H9 (cell line): ENCODE measurements around the gene ABCC11. TPM values are rescaled to one million over a fixed set of nuclear protein-coding genes. Genes with fewer than 3 reads are reported as not detected.

Source experiments
- DNase-seq: peaks from one replicate; pipeline ENCODE4 v3.0.0-alpha.2; 2017
- H2AFZ ChIP-seq: one replicate; pipeline ENCODE4 v1.6.1; 2013; ENCODE audit warnings: mild to moderate bottlenecking, low read length, control low read depth, moderate library complexity
- H2AK5ac ChIP-seq: 2 replicates; pipeline ENCODE4 v1.6.1; 2013; ENCODE audit warnings: low read length, control low read depth, mixed read lengths; ENCODE audit not compliant: insufficient read length
- H2BK120ac ChIP-seq: one replicate; pipeline ENCODE4 v1.6.1; 2013; ENCODE audit warnings: low read depth, mild to moderate bottlenecking, low read length, control low read depth, inconsistent platforms; ENCODE audit not compliant: poor library complexity, severe bottlenecking
- H2BK12ac ChIP-seq: 2 replicates; pipeline ENCODE4 v1.6.1; 2013; ENCODE audit warnings: low read length, control low read depth, mixed read lengths, low read depth; ENCODE audit not compliant: insufficient read length
- H2BK15ac ChIP-seq: 2 replicates; pipeline ENCODE4 v1.6.1; 2013; ENCODE audit warnings: low read depth, low read length, control low read depth
- H2BK20ac ChIP-seq: one replicate; pipeline ENCODE4 v1.6.1; 2013; ENCODE audit warnings: low read depth, mild to moderate bottlenecking, low read length, control low read depth, inconsistent platforms; ENCODE audit not compliant: poor library complexity, severe bottlenecking
- H2BK5ac ChIP-seq: 2 replicates; pipeline ENCODE4 v1.6.1; 2013; ENCODE audit warnings: low read length, control low read depth, mixed read lengths; ENCODE audit not compliant: insufficient read length
- H3K14ac ChIP-seq: 2 replicates; pipeline ENCODE4 v1.6.1; 2013; ENCODE audit warnings: low read length, control low read depth; ENCODE audit not compliant: insufficient read depth
- H3K18ac ChIP-seq: 2 replicates; pipeline ENCODE4 v1.6.1; 2013; ENCODE audit warnings: low read depth, mild to moderate bottlenecking, mixed read lengths, low read length, control low read depth; ENCODE audit not compliant: insufficient read length
- H3K23ac ChIP-seq: 2 replicates; pipeline ENCODE4 v1.6.1; 2013; ENCODE audit warnings: low read length, control low read depth, mixed read lengths, low read depth; ENCODE audit not compliant: insufficient read length
- H3K23me2 ChIP-seq: 2 replicates; pipeline ENCODE4 v1.6.1; 2013; ENCODE audit warnings: low read depth, mild to moderate bottlenecking, mixed read lengths, low read length, control low read depth; ENCODE audit not compliant: insufficient read length, poor library complexity, severe bottlenecking
- H3K27ac ChIP-seq: 2 replicates; pipeline ENCODE4 v1.5.1; 2013; ENCODE audit warnings: low read length, control low read depth, mixed read lengths, low read depth; ENCODE audit not compliant: insufficient read length
- H3K27me3 ChIP-seq: 2 replicates; pipeline ENCODE4 v1.6.1; 2013; ENCODE audit warnings: low read length, control low read depth, inconsistent platforms; ENCODE audit not compliant: insufficient read depth
- H3K4ac ChIP-seq: 2 replicates; pipeline ENCODE4 v1.6.1; 2013; ENCODE audit warnings: low read depth, mild to moderate bottlenecking, control low read depth, inconsistent platforms, low read length, moderate library complexity
- H3K4me1 ChIP-seq: 2 replicates; pipeline ENCODE4 v1.6.1; 2013; ENCODE audit warnings: low read length, control low read depth, inconsistent platforms; ENCODE audit not compliant: insufficient read depth
- H3K4me2 ChIP-seq: 2 replicates; pipeline ENCODE4 v1.6.1; 2013; ENCODE audit warnings: low read length, control low read depth, mixed read lengths; ENCODE audit not compliant: insufficient read length, insufficient read depth
- H3K56ac ChIP-seq: 2 replicates; pipeline ENCODE4 v1.6.1; 2013; ENCODE audit warnings: low read depth, mild to moderate bottlenecking, mixed read lengths, low read length, control low read depth; ENCODE audit not compliant: insufficient read length
- H3K79me1 ChIP-seq: 2 replicates; pipeline ENCODE4 v1.6.1; 2013; ENCODE audit warnings: low read depth, mild to moderate bottlenecking, moderate library complexity, low read length, control low read depth, inconsistent platforms; ENCODE audit not compliant: insufficient read depth, poor library complexity, severe bottlenecking
- H3K79me2 ChIP-seq: 2 replicates; pipeline ENCODE4 v1.6.1; 2013; ENCODE audit warnings: low read length, control low read depth, inconsistent platforms; ENCODE audit not compliant: insufficient read depth
- H3K9ac ChIP-seq: 2 replicates; pipeline ENCODE4 v1.6.1; 2013; ENCODE audit warnings: low read length, control low read depth, mixed read lengths; ENCODE audit not compliant: insufficient read length; ENCODE audit errors: extremely low read depth
- H3K9me3 ChIP-seq: one replicate; pipeline ENCODE4 v1.6.1; 2013; ENCODE audit warnings: low read depth, low read length, inconsistent platforms; ENCODE audit not compliant: control insufficient read depth
- H3T11ph ChIP-seq: one replicate; pipeline ENCODE4 v1.6.1; 2013; ENCODE audit warnings: mild to moderate bottlenecking, low read length, control low read depth, inconsistent platforms
- H4K20me1 ChIP-seq: one replicate; pipeline ENCODE4 v1.6.1; 2013; ENCODE audit not compliant: control insufficient read depth, insufficient read length, insufficient read depth
- H4K5ac ChIP-seq: 2 replicates; pipeline ENCODE4 v1.6.1; 2013; ENCODE audit warnings: low read depth, mild to moderate bottlenecking, mixed read lengths, low read length, control low read depth; ENCODE audit not compliant: insufficient read length
- H4K8ac ChIP-seq: replicated peaks from 2 replicates; pipeline ENCODE4 v1.6.1; 2013; ENCODE audit warnings: low read length, control low read depth, mixed read lengths, low read depth; ENCODE audit not compliant: insufficient read length
- H4K91ac ChIP-seq: 2 replicates; pipeline ENCODE4 v1.6.1; 2013; ENCODE audit warnings: low read depth, mild to moderate bottlenecking, moderate library complexity, mixed read lengths, low read length, control low read depth; ENCODE audit not compliant: insufficient read length
- H3K27ac Mint-ChIP-seq, 3 experiments: 2 replicates in 2 of 3; 3 replicates in 1 of 3; pipeline ENCODE4 v1.8.0; 2020 to 2021; ENCODE audit warnings: mixed read lengths in 3 of 3, mild to moderate bottlenecking in 1 of 3, moderate library complexity in 1 of 3
- H3K27me3 Mint-ChIP-seq: 2 replicates; pipeline ENCODE4 v1.8.0; 2021; ENCODE audit warnings: low read depth, mild to moderate bottlenecking, moderate library complexity, mixed read lengths
- H3K36me3 Mint-ChIP-seq, 3 experiments: 2 replicates in 2 of 3; 3 replicates in 1 of 3; pipeline ENCODE4 v1.8.0; 2020 to 2021; ENCODE audit warnings: low read depth in 3 of 3, mixed read lengths in 3 of 3; ENCODE audit not compliant: insufficient read depth in 1 of 3
- H3K4me1 Mint-ChIP-seq, 2 experiments: 2 replicates each; pipeline ENCODE4 v1.8.0; 2020; ENCODE audit warnings: mixed read lengths in 2 of 2
- H3K4me3 Mint-ChIP-seq, 2 experiments: 2 replicates in 1 of 2; 3 replicates in 1 of 2; pipeline ENCODE4 v1.8.0; 2020 to 2021; ENCODE audit warnings: mild to moderate bottlenecking in 2 of 2, mixed read lengths in 2 of 2, moderate library complexity in 1 of 2
- H3K9me3 Mint-ChIP-seq, 2 experiments: 2 replicates in 1 of 2; 3 replicates in 1 of 2; pipeline ENCODE4 v1.8.0; 2020; ENCODE audit warnings: mild to moderate bottlenecking in 2 of 2, mixed read lengths in 2 of 2, moderate library complexity in 1 of 2
- CTCF ChIP-seq: fragments of 200-600 bp; sonication (generic); conservative IDR thresholded peaks from 3 replicates; pipeline ENCODE4 v1.8.0; 2021; ENCODE audit warnings: antibody characterized with exemption, mild to moderate bottlenecking
- WGBS: extraction: QIAGEN DNeasy Blood & Tissue Kit; methylation state at CpG from one replicate; pipeline ENCODE4 v1.1.7; 2013; ENCODE audit warnings: missing lambda C conversion rate, low lambda C conversion rate, mixed read lengths; ENCODE audit not compliant: insufficient read length; ENCODE audit errors: extremely low coverage; 5-methylcytosine and 5-hydroxymethylcytosine counted together
- total RNA-seq: library from RNA; stranded (reverse); gene quantifications from 2 replicates; pipeline ENCODE4 v1.2.1, GENCODE V29; 2021

The ABCC11 gene
- total RNA-seq, 1 experiment from 2014 or later, result 0.33 TPM

GRCh38 chr16:48235556-48236136 is 11.7 kb downstream of the ABCC11 start:
- Histone ChIP-seq H3K14ac (no peak overlapping the region), H4K91ac (no peak overlapping the region), H2AFZ (no peak overlapping the region), H3K27ac (no peak overlapping the region), H3K4me1 (no peaks in the 10 kb centered on the region; the same call in 1 of the 2 replicates), H4K20me1 (no peaks in the 10 kb centered on the region), H3K27me3 (no peaks in the 10 kb centered on the region), H2BK15ac (no peak overlapping the region), H3K56ac (no peak overlapping the region), H2BK12ac (no peak overlapping the region), H2BK20ac (no peak overlapping the region), H3K23ac (no peak overlapping the region), H2BK120ac (no peak overlapping the region), H3K9ac (no peak overlapping the region), H2BK5ac (no peak overlapping the region), H3K18ac (no peak overlapping the region), H4K8ac (no peak overlapping the region), H4K5ac (no peak overlapping the region), H3K79me2 (no peaks in the 10 kb centered on the region), H3T11ph (no peak overlapping the region), H3K23me2 (no peaks in the 10 kb centered on the region), H2AK5ac (no peak overlapping the region), H3K4ac (no peak overlapping the region), H3K9me3 (no peaks in the 10 kb centered on the region), H3K79me1 (no peaks in the 10 kb centered on the region), H3K4me2 (no peak overlapping the region)
- no peaks in the 10 kb centered on the region for H3K36me3 Mint-ChIP-seq
- no peak overlapping the region for H3K27ac Mint-ChIP-seq
- H3K4me3 Mint-ChIP-seq, result no peak overlapping the region
- peaks cover 0 to 16% of the 10 kb centered on the region in 2 experiments; a peak in 2 of 4 replicates for H3K4me1 Mint-ChIP-seq
- H3K27me3 Mint-ChIP-seq, result no peaks in the 10 kb centered on the region; the same call in 1 of the 2 replicates
- TF ChIP-seq CTCF, result no peak
- WGBS, result no CpG with 5 or more reads among the region's 6 CpGs
- peaks cover 7% of the 10 kb centered on the region in 2 experiments for H3K9me3 Mint-ChIP-seq
- DNase-seq, result no peak
